NB4 (cell line): ENCODE results near the gene MEGF11.
"Not testable (repeated sequence)": the region's sequence is repeated elsewhere in the genome, so short reads cannot be mapped to it uniquely, and the experiment has no call there.

Source experiments
- DNase-seq: peaks from one replicate; pipeline ENCODE4 v3.0.0; 2010; ENCODE audit warnings: low read depth
- H3K4me3 ChIP-seq: one replicate; pipeline ENCODE4 v1.5.1; 2011; ENCODE audit warnings: mild to moderate bottlenecking, low read depth, low read length, moderate library complexity
- MYC ChIP-seq: IDR thresholded peaks from 2 replicates; pipeline ENCODE4 v1.6.1; 2011; ENCODE audit warnings: low read depth, low read length
- POLR2A ChIP-seq: IDR thresholded peaks from 2 replicates; pipeline ENCODE4 v1.6.1; 2011; ENCODE audit warnings: mild to moderate bottlenecking; ENCODE audit not compliant: insufficient read length; ENCODE audit errors: extremely low read depth
- TF ChIP-seq, protein P1 (sequence below): IDR thresholded peaks from 2 replicates; pipeline ENCODE4 v1.6.1; 2011; ENCODE audit warnings: low read depth, low read length
- TF ChIP-seq, protein P2 (sequence below): IDR thresholded peaks from one replicate; pipeline ENCODE4 v1.5.1; 2012; ENCODE audit warnings: low read depth, low read length

The MEGF11 gene

DNA sequence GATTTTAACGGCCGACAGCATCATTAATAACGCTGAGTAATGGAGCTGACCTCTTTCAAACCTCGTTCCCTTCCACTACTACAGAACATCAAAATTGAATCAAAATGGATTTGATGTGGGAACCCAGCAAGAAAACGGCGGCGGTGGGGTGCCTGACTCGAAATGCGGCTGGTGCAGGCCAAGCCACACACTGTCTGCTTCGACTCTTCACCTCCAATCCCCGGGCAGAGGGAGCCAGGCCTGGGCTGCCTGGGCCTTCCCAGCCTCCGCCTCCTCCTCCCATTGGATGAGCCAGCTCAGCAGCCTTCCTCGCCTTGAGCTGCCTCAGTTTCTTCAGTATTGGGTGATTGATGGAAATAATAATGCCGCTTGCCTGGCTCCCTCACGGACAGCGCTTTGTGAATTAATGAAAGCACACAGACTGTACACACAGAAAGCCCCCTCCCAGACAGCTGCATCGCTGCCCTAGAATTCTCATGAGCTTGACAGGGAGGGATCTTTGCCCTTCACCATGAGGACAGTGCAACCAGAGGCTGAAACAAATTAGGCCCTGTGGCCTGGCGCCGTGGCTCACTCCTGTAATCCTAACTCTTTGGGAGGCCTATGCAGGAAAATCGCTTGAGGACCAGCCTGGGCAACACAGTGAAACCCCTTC, 11.4 kb upstream of the MEGF11 start:
- H3K4me3 ChIP-seq: no peak overlapping the region
- no peak for DNase-seq
- TF ChIP-seq POLR2A (no peak), MYC (no peak)
- TF ChIP-seq, protein P1, sequence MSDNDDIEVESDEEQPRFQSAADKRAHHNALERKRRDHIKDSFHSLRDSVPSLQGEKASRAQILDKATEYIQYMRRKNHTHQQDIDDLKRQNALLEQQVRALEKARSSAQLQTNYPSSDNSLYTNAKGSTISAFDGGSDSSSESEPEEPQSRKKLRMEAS: no peak
- TF ChIP-seq, protein P2, sequence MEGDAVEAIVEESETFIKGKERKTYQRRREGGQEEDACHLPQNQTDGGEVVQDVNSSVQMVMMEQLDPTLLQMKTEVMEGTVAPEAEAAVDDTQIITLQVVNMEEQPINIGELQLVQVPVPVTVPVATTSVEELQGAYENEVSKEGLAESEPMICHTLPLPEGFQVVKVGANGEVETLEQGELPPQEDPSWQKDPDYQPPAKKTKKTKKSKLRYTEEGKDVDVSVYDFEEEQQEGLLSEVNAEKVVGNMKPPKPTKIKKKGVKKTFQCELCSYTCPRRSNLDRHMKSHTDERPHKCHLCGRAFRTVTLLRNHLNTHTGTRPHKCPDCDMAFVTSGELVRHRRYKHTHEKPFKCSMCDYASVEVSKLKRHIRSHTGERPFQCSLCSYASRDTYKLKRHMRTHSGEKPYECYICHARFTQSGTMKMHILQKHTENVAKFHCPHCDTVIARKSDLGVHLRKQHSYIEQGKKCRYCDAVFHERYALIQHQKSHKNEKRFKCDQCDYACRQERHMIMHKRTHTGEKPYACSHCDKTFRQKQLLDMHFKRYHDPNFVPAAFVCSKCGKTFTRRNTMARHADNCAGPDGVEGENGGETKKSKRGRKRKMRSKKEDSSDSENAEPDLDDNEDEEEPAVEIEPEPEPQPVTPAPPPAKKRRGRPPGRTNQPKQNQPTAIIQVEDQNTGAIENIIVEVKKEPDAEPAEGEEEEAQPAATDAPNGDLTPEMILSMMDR: no peak

DNA sequence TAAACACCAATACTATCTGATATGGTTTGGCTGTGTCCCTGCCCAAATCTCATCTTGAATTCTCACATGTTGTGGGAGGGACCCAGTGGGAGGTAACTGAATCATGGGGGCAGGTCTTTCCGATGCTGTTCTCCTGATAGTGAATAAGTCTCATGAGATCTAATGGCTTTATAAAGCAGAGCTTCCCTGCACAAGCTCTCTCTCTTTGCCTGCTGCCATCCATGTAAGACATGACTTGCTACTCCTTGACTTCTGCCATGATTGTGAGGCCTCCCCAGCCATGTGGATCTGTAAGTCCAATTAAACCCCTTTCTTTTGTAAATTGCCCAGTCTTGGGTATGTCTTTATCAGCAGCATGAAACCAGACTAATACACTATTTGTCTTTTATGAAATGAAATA, 9.3 kb upstream of the MEGF11 start:
- not testable (repeated sequence) for DNase-seq, H3K4me3 ChIP-seq

DNA sequence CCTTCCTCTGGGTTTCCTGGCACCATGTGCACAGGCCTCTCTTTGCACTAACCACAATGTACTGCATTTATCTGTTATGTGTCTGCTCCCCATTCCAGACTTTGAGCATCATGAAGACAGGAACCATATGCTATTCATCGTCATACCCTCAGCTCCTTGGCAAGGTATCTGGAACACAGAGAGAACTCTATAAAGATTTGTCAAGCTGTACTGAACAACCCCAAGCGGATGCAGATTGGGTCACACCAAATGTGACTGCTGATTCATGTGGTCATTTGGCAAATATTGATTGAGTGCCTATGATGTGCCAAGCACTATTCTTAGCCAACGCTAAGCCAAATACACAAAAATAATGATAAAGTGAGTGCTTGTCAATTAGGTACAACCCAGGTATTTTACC, 7.5 kb upstream of the MEGF11 start:
- no peak for DNase-seq
- TF ChIP-seq POLR2A: no peak
- no peak for TF ChIP-seq MYC
- TF ChIP-seq, protein P2: no peak
- TF ChIP-seq, protein P1: no peak
- no peak overlapping the region for H3K4me3 ChIP-seq

DNA sequence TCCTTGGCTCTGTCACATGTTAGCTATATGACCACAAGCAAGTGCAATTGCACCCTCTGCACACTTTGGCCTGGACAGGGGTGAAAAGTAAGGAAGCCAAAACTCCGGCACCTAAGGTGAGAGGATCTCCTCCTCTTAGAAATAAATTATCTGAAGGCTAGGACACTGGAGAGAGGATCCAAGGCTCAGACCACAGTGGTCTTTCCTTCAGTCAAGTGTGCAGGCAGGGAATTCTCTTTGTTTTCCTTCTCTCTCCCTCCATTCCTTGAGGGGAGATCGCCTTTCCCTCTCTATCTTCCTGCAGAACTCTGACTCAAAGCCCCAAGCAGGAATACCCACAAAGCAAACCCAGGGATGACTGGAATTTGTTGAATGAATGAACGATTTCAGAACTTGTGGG, 3.1 kb upstream of the MEGF11 start:
- TF ChIP-seq, protein P1: no peak
- TF ChIP-seq, protein P2: no peak
- TF ChIP-seq POLR2A (no peak), MYC (no peak)
- H3K4me3 ChIP-seq: no peak overlapping the region
- no peak for DNase-seq

DNA sequence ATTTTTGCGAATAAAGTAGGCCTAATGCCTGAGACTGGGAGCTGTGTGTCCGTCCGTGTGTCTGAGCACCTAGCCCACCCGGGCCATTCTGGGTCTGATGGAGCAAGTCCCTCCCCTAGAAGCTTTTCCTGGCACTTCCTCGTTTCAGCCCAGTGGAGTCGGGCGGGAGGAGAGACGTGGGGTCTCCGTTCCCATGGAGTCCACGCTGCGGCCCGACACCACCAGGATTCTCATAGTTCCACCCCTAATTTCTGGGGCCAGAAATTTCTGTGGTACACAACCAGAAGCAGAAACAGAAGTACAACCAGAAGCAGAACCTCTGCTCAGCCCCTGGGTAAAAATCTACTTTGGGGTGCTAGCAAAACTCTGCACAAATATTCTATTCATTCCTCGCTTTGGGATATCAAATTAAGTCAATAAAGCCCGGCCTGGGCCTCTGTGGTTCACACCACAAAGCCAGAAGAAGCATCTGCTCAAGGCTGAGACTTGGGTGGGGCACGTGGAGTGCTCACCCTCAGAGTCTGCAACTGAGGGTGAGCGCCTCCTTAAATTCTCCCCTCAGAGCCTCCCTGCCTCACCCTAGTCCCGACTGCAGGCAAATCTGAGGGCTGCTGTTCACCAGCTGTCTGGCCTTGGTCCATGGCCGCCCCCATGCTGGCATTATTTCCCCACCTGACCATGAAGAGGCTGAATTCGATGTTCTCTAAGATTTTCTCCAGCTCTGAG, 1.6 kb upstream of the MEGF11 start:
- H3K4me3 ChIP-seq: no peak overlapping the region
- TF ChIP-seq MYC: no peak
- no peak for TF ChIP-seq POLR2A
- TF ChIP-seq, protein P1: no peak
- TF ChIP-seq, protein P2: no peak
- no peak for DNase-seq

DNA sequence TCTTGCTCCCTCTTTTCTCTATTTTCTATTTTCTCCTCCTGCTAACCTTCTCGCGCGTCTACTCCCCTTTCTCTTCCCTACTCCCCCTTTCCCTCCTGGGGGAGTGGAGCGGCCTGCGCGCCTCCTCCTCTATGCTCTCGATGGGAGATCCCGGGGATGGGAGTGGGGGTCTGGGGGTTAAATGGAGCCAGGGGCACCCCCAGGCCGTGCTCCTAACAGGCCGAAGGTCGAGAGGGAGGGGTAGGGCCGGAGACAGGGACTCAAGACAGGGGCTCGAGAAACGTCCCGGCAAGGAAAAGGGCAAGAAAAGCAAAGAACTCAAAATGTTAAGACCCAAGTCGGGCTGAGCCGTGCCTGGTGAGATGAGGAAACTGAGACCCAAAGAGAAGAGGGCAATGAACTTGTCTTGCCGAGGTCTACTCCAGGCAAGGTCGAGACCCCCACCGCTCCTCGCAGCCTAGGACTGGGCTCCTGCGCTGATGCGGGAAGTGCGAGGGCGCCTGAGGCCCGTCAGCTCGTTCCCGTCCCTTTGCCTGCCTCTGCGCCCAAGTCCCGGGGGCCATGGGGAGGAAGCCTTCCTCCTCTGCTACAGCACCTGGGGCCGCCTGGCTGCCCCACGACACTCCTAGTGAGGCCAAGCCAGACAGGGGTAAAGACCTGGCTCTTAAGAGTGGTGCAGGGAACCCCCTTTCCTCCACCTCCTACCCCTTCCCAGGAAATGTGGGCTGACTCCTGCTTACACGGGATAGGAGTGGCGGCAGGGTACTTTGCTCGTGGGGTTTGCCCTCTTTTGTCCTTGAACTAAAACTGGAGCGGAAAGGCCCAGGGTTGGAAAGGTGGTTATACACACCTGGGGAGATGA, 770 bp upstream of the MEGF11 start:
- H3K4me3 ChIP-seq: no peak overlapping the region
- TF ChIP-seq POLR2A (no peak), MYC (no peak)
- TF ChIP-seq, protein P1: no peak
- TF ChIP-seq, protein P2: no peak
- no peak for DNase-seq
